HepG2 (cell line): ENCODE results near the gene KCNK6. TPM values are rescaled to one million over a fixed set of nuclear protein-coding genes. Genes with fewer than 3 reads are reported as not detected.

Experiments
- DR1 ChIP-seq: sonication (generic); formaldehyde crosslinking; IDR thresholded peaks from 2 replicates; pipeline ENCODE4 v1.8.0; 2021; ENCODE audit warnings: mild to moderate bottlenecking, missing genetic modification reagents, inconsistent platforms
- FLYWCH1 ChIP-seq: sonication (generic); formaldehyde crosslinking; IDR thresholded peaks from 2 replicates; pipeline ENCODE4 v1.8.1; 2023; ENCODE audit warnings: mild to moderate bottlenecking, missing genetic modification reagents
- HDAC1 ChIP-seq: sonication (generic); formaldehyde crosslinking; IDR thresholded peaks from 2 replicates; pipeline ENCODE4 v1.5.1; 2020; ENCODE audit warnings: mild to moderate bottlenecking, missing genetic modification reagents
- HHEX ChIP-seq: IDR thresholded peaks from 2 replicates; pipeline ENCODE4 v1.6.1; 2016; ENCODE audit warnings: control low read depth
- JDP2 ChIP-seq: sonication (generic); formaldehyde crosslinking; IDR thresholded peaks from 2 replicates; pipeline ENCODE4 v1.8.1; 2022; ENCODE audit warnings: missing genetic modification reagents, borderline replicate concordance
- MAF1 ChIP-seq: sonication (generic); formaldehyde crosslinking; IDR thresholded peaks from 2 replicates; pipeline ENCODE4 v1.5.0; 2020; ENCODE audit warnings: missing genetic modification reagents, borderline replicate concordance
- MED1 ChIP-seq: sonication (generic); formaldehyde crosslinking; IDR thresholded peaks from 2 replicates; pipeline ENCODE4 v1.4.0; 2020; ENCODE audit warnings: missing genetic modification reagents
- MXD3 ChIP-seq: IDR thresholded peaks from 2 replicates; pipeline ENCODE4 v1.6.1; 2016; ENCODE audit warnings: mild to moderate bottlenecking, missing biosample characterization, missing genetic modification reagents
- NR1H2 ChIP-seq: sonication (generic); formaldehyde crosslinking; IDR thresholded peaks from 2 replicates; pipeline ENCODE4 v1.8.1; 2022; ENCODE audit warnings: low read depth, missing genetic modification reagents, borderline replicate concordance
- NR2F2 ChIP-seq: IDR thresholded peaks from 2 replicates; pipeline ENCODE4 v1.6.1; 2012; ENCODE audit warnings: low read depth, inconsistent platforms, borderline replicate concordance
- POGK ChIP-seq: sonication (generic); formaldehyde crosslinking; conservative IDR thresholded peaks from 2 replicates; pipeline ENCODE4 v1.8.0; 2022; ENCODE audit warnings: mild to moderate bottlenecking, moderate library complexity, missing genetic modification reagents
- PRPF4 ChIP-seq: fragments of 200-400 bp; formaldehyde crosslinking; IDR thresholded peaks from 2 replicates; pipeline ENCODE4 v1.6.1; 2016; ENCODE audit warnings: low read length, low read depth; ENCODE audit not compliant: poor library complexity, severe bottlenecking
- RORA ChIP-seq: sonication (generic); formaldehyde crosslinking; IDR thresholded peaks from 2 replicates; pipeline ENCODE4 v1.5.0; 2020; ENCODE audit warnings: mild to moderate bottlenecking, missing genetic modification reagents, moderate library complexity
- SP1 ChIP-seq, 2 experiments: fragments of 450-650 bp in 1 of 2; sonication (generic) in 1 of 2; formaldehyde crosslinking in 1 of 2; IDR thresholded peaks; 2 replicates each; pipeline versions ENCODE4 v1.4.0 to v1.6.1; 2016 to 2020; ENCODE audit warnings: missing genetic modification reagents in 1 of 2
- SRY ChIP-seq: sonication (generic); formaldehyde crosslinking; IDR thresholded peaks from 2 replicates; pipeline ENCODE4 v1.8.0; 2022; ENCODE audit warnings: mild to moderate bottlenecking, missing genetic modification reagents
- TCF12 ChIP-seq, 2 experiments: fragments of 450-650 bp in 1 of 2; sonication (generic) in 1 of 2; formaldehyde crosslinking in 1 of 2; IDR thresholded peaks; 2 replicates each; pipeline versions ENCODE4 v1.6.1 to v1.8.0; 2017 to 2022; ENCODE audit warnings: antibody characterized with exemption in 1 of 2, mild to moderate bottlenecking in 1 of 2, missing genetic modification reagents in 1 of 2, moderate library complexity in 1 of 2
- THAP11 ChIP-seq: IDR thresholded peaks from 2 replicates; pipeline ENCODE4 v1.6.1; 2016; ENCODE audit warnings: missing biosample characterization, missing genetic modification reagents
- ZNF264 ChIP-seq: sonication (generic); formaldehyde crosslinking; IDR thresholded peaks from 2 replicates; pipeline ENCODE4 v1.4.0; 2020; ENCODE audit warnings: missing genetic modification reagents
- ZNF280D ChIP-seq: sonication (generic); formaldehyde crosslinking; IDR thresholded peaks from 2 replicates; pipeline ENCODE4 v1.5.1; 2020; ENCODE audit warnings: mild to moderate bottlenecking, missing genetic modification reagents
- ZNF441 ChIP-seq: sonication (generic); formaldehyde crosslinking; IDR thresholded peaks from 2 replicates; pipeline ENCODE4 v1.7.0; 2021; ENCODE audit warnings: missing genetic modification reagents, borderline replicate concordance
- ZNF446 ChIP-seq: sonication (generic); formaldehyde crosslinking; IDR thresholded peaks from 2 replicates; pipeline ENCODE4 v1.5.0; 2020; ENCODE audit warnings: mild to moderate bottlenecking, missing genetic modification reagents
- ZNF567 ChIP-seq: sonication (generic); formaldehyde crosslinking; IDR thresholded peaks from 2 replicates; pipeline ENCODE4 v1.8.1; 2023; ENCODE audit warnings: mild to moderate bottlenecking, missing genetic modification reagents, borderline replicate concordance
- ZNF775 ChIP-seq: sonication (generic); formaldehyde crosslinking; IDR thresholded peaks from 2 replicates; pipeline ENCODE4 v1.4.0; 2020; ENCODE audit warnings: missing genetic modification reagents, mild to moderate bottlenecking, moderate library complexity, borderline replicate concordance
- polyA plus RNA-seq, 8 experiments: library from polyadenylated mRNA; depleted of rRNA in 3 of 8; stranded (reverse) in 7 of 8; unstranded in 1 of 8; fragments of >200 nt; fragmentation: Illumina TruSeq in 4 of 8; extraction: Trizol in 4 of 8; gene quantifications; 2 replicates each; pipeline versions ENCODE4 v1.2.1 to v1.2.3, GENCODE V29; 2011 to 2016; ENCODE audit warnings: low read depth in 4 of 8, missing spikeins in 1 of 8, mixed read lengths in 1 of 8; ENCODE audit not compliant: insufficient read depth in 1 of 8
- total RNA-seq, 5 experiments: library from RNA; depleted of rRNA; stranded (reverse); fragments of >200 nt; fragmentation: Illumina TruSeq; extraction: Trizol; gene quantifications; 2 replicates each; pipeline ENCODE4 v1.2.3, GENCODE V29; 2016; ENCODE audit warnings: low read depth in 1 of 5
- TF ChIP-seq, protein P1 (sequence below): IDR thresholded peaks from 2 replicates; pipeline ENCODE4 v1.6.1; 2016

The KCNK6 gene
- total and polyA plus RNA-seq, 2 of the 13 experiments (the other 11 are each of a cell fraction or from before 2014, with no cell fraction given), result 0.03 TPM; not detected in 1

- TF ChIP-seq HDAC1 (CRISPR knock-in tag) (peak; percentile 26; the same call in 1 of the 2 replicates), ZNF280D (CRISPR knock-in tag) (no peak), MXD3 (CRISPR knock-in tag) (no peak), THAP11 (0 out of 2 replicates have a peak, but pooled peaks have one; percentile 9), ZNF567 (peak; percentile 12; the same call in 1 of the 2 replicates), ZNF441 (CRISPR knock-in tag) (no peak), NR2F2 (no peak), RORA (CRISPR knock-in tag) (no peak), JDP2 (no peak), MAF1 (CRISPR knock-in tag) (no peak), POGK (CRISPR knock-in tag) (0 out of 2 replicates have a peak, but pooled peaks have one; percentile 15), NR1H2 (CRISPR knock-in tag) (no peak), ZNF446 (CRISPR knock-in tag) (no peak; the same call in 1 of the 2 replicates), SP1 (IDR thresholded peaks at IDR 0.05) (no peak), SP1 (CRISPR knock-in tag; IDR thresholded peaks at IDR 0.05) (no peak; the same call in 1 of the 2 replicates), HHEX (CRISPR knock-in tag) (no peak), PRPF4 (no peak), MED1 (CRISPR knock-in tag) (no peak), TCF12 (IDR thresholded peaks at IDR 0.05) (no peak), TCF12 (CRISPR knock-in tag; IDR thresholded peaks at IDR 0.05) (no peak), ZNF775 (CRISPR knock-in tag) (no peak), DR1 (no peak), ZNF264 (CRISPR knock-in tag) (no peak), FLYWCH1 (CRISPR knock-in tag) (no peak), SRY (CRISPR knock-in tag) (no peak)
- TF ChIP-seq, protein P1, sequence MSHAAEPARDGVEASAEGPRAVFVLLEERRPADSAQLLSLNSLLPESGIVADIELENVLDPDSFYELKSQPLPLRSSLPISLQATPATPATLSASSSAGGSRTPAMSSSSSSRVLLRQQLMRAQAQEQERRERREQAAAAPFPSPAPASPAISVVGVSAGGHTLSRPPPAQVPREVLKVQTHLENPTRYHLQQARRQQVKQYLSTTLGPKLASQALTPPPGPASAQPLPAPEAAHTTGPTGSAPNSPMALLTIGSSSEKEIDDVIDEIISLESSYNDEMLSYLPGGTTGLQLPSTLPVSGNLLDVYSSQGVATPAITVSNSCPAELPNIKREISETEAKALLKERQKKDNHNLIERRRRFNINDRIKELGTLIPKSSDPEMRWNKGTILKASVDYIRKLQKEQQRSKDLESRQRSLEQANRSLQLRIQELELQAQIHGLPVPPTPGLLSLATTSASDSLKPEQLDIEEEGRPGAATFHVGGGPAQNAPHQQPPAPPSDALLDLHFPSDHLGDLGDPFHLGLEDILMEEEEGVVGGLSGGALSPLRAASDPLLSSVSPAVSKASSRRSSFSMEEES (CRISPR knock-in tag), result 0 out of 2 replicates have a peak, but pooled peaks have one; percentile 10
Measured at GRCh38 chr19:38336638-38337359, 17.2 kb downstream of the KCNK6 start (continued).
